RCC 7860 (cell line): Measurements from ENCODE around the gene PHKB.

ENCODE experiments used
- DNase-seq: peaks from one replicate; pipeline ENCODE4 v3.0.0-alpha.2; 2015; ENCODE audit warnings: low spot score
- FAIRE-seq: peaks from 2 replicates; lab custom pipeline; 2012; peaks lifted over from hg19 to GRCh38; lab: Jason Lieb, UNC

Gene PHKB

GRCh38 chr16:47612711-47613110, 151.6 kb downstream of the PHKB start:
- DNase-seq (no peak), FAIRE-seq (no peak)

- no peak for DNase-seq
- no peak for FAIRE-seq
Measured at GRCh38 chr16:47613251-47613650, 152.1 kb downstream of the PHKB start.

- DNase-seq, result no peak
- FAIRE-seq, result no peak
Measured at GRCh38 chr16:47617732-47618131, 156.6 kb downstream of the PHKB start.

GRCh38 chr16:47622451-47623176, 161.5 kb downstream of the PHKB start:
- no peak for FAIRE-seq
- DNase-seq, result no peak

- DNase-seq (no peak), FAIRE-seq (no peak)
Measured at GRCh38 chr16:47624563-47624962, 163.4 kb downstream of the PHKB start.

GRCh38 chr16:47625115-47625567, 164.0 kb downstream of the PHKB start:
- no peak for DNase-seq
- FAIRE-seq, result no peak

- DNase-seq (no peak), FAIRE-seq (no peak)
Measured at GRCh38 chr16:47626246-47626645, 165.1 kb downstream of the PHKB start.

- FAIRE-seq (no peak), DNase-seq (no peak)
Measured at GRCh38 chr16:47627085-47627639, 166.0 kb downstream of the PHKB start.

GRCh38 chr16:47627721-47628120, 166.6 kb downstream of the PHKB start:
- DNase-seq (no peak), FAIRE-seq (no peak)

- DNase-seq, result no peak
- no peak for FAIRE-seq
Measured at GRCh38 chr16:47631131-47631530, 170.0 kb downstream of the PHKB start.

GRCh38 chr16:47634126-47634525, 173.0 kb downstream of the PHKB start:
- FAIRE-seq (no peak), DNase-seq (no peak)

GRCh38 chr16:47634727-47635126, 173.6 kb downstream of the PHKB start:
- FAIRE-seq (no peak), DNase-seq (no peak)

- DNase-seq (no peak), FAIRE-seq (no peak)
Measured at GRCh38 chr16:47636501-47637099, 175.5 kb downstream of the PHKB start.

- no peak for FAIRE-seq
- no peak for DNase-seq
Measured at GRCh38 chr16:47638175-47638574, 177.0 kb downstream of the PHKB start.

- no peak for DNase-seq
- no peak for FAIRE-seq
Measured at GRCh38 chr16:47640661-47641060, 179.5 kb downstream of the PHKB start.

- DNase-seq (no peak), FAIRE-seq (no peak)
Measured at GRCh38 chr16:47643323-47644000, 182.3 kb downstream of the PHKB start.

- DNase-seq, result no peak
- no peak for FAIRE-seq
Measured at GRCh38 chr16:47644166-47644565, 183.0 kb downstream of the PHKB start.

GRCh38 chr16:47644661-47645060, 183.5 kb downstream of the PHKB start:
- FAIRE-seq, result no peak
- DNase-seq, result no peak

GRCh38 chr16:47646914-47647313, 185.8 kb downstream of the PHKB start:
- no peak for DNase-seq

GRCh38 chr16:47657032-47657431, 195.9 kb downstream of the PHKB start:
- FAIRE-seq, result no peak

More at GRCh38 chr16:47646914-47647313, 185.8 kb downstream of the PHKB start:
- FAIRE-seq, result no peak

GRCh38 chr16:47657977-47658376, 196.8 kb downstream of the PHKB start:
- DNase-seq (no peak), FAIRE-seq (no peak)

More at GRCh38 chr16:47657032-47657431, 195.9 kb downstream of the PHKB start:
- no peak for DNase-seq

GRCh38 chr16:47660540-47660939, 199.4 kb downstream of the PHKB start:
- FAIRE-seq, result no peak
- no peak for DNase-seq
